GM18507 (cell line): ENCODE measurements around the gene POLR1G.
"Not testable (repeated sequence)": the region's sequence is repeated elsewhere in the genome, so short reads cannot be mapped to it uniquely, and the experiment has no call there.

Experiments
- DNase-seq: peaks from one replicate; pipeline ENCODE4 v3.0.0; 2011; ENCODE audit warnings: low read depth; ENCODE audit not compliant: insufficient read length; ENCODE audit errors: extremely low spot score
- FAIRE-seq: peaks from 2 replicates; lab custom pipeline; 2011; peaks lifted over from hg19 to GRCh38; lab: Jason Lieb, UNC

Gene POLR1G

DNA sequence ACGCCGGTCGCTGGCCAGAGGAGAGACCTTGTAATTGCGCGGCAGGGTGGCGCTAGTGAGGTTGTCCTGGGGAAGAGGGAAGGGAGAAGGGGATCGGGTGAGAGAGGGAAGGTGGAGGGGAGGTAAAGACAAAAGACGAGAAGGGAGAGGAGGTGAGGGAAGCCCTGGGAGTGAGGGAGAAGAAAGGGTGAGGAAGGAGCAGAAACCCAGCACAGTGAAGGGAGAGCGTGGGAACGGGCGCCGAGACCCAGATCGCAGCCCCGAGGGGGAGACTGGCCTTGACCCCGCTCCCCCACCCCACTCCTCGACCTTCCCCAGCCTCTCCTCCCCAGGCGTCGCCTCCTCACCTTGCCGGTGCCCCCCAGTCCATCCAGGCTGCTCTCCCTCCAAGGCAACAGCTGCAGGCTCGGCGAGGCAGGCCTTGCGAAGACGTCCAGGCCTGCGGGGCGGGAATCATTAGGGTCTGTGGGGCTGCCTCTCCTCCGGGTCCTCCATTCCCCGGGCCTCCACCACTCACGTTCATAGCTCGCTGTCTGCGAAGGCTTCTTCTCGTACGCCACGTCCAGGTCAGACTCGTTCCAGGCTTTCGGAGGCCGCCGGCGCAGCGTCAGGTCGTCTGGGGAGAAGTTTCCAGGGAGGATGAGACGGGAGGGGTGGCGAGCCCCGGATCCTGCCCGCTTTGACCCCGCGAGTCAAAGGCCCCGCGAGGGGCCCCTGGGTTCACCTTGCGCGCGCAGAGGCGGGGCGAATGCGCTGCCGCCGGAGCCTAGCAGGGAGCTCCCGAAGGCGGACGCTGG lies 10.4 kb upstream of the POLR1G start:
- DNase-seq (no peak), FAIRE-seq (no peak)

DNA sequence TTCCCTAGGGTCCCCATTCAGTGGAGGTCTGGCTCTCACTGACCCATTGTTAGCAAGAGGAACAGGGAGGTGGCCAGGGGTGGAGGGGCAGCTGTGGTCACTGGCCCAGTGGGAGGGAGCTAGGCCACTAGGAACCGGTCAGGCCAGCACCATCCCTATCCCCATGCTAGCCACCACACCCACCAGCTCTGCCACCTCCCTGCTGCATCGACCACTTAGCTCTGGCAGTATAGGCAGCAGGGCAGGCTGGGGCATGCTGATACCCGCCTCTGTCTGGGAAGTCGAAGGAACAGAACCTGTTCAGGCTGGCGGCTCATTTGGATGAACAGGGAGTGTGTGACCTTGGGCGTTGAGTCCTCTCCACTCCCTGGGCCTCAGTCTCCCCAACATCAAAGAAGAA lies 6.3 kb upstream of the POLR1G start:
- FAIRE-seq = no peak
- DNase-seq = no peak

DNA sequence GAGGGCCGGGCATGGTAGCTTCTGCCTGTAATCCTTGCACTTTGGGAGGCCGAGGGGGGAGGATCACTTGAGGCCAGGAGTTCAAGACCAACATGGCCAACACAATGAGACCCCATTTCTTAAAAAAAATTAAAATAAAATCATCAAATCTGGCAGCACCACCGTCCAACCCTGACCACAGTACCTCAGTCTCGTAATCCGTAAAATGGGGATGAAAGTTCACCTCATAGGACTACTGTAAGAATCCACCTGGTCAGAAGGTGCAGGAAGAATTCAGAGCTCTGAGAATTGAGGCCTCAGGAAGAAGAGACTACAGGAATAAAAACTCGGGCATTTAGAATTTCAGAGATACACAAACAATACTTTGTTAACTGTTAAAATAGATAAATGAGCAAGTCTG lies 4.6 kb upstream of the POLR1G start:
- no peak for DNase-seq
- FAIRE-seq = no peak

GRCh38 chr19:45402298-45403061 lies 4.0 kb upstream of the POLR1G start:
- FAIRE-seq = no peak
- no peak for DNase-seq

DNA sequence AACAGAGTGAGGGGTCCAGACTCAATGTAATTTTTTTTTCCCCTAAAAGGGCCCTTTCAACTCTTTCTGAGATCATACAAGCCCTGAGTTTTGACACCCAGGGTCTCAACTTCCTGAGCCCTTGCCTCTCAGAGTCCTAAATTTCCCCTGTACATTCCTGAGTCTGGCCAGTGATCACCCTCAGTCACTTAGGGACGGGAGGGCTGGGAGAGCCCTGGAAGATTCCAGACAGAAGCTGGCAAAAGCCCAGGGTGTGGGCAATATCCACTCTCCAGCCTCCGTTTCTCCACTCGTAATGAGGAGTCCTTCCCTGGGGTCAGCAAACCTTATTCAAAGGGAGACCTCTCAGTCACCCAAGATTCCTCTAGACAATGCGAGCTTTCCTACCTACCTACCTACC lies 3.2 kb upstream of the POLR1G start:
- DNase-seq = no peak
- FAIRE-seq = no peak

- DNase-seq (no peak), FAIRE-seq (peak; percentile 36)
Measured at GRCh38 chr19:45403781-45404556, 2.5 kb upstream of the POLR1G start.

DNA sequence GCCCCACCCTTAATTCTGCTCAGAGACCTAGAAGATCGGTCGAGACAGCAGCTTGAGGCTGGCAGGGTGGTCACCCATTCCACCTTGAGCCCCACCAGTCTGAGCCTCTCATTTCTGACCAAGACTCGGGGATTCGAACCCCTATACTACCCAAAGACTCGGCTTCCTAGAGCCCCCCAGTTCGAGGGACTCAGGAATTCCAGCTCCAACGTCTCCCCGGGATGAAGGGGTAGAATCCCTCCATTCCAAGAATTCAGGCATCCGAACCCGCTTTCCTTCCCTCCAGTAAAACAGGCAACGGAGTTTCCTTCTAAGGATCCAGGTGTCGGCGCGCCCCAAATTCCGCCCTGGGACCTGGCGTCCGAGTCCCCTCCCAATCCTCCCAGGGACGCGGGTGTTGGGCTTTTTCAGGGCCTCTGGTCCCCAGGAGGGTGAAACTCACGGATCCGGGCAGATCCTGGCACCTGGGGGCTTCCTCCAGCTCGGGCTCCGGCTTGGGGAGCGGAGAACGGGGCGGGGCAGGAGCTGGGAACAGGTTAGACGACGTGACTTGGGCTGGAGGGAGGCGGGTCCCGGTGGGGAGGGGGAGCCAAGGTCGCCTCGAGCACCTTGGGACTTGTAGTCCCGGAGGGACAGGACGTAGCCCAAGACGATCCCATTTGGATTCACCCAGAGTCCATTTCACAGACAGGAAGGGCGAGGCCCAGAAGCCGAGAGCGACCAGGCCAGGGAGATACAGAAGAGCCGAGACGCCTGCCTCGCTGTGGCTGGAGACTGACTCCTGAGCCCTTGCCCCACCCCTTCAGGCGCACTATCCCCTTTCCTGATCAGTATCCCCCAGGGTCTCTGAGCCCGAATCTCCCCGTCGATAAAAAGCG lies 1.6 kb upstream of the POLR1G start, which contains the start of gene PPP1R13L:
TSS of gene PPP1R13L (minus strand) at position 513 of the 878 bp plus-strand sequence. CDS start 6,751 bp downstream, outside the sequence.
- no peak for DNase-seq
- FAIRE-seq = no peak

DNA sequence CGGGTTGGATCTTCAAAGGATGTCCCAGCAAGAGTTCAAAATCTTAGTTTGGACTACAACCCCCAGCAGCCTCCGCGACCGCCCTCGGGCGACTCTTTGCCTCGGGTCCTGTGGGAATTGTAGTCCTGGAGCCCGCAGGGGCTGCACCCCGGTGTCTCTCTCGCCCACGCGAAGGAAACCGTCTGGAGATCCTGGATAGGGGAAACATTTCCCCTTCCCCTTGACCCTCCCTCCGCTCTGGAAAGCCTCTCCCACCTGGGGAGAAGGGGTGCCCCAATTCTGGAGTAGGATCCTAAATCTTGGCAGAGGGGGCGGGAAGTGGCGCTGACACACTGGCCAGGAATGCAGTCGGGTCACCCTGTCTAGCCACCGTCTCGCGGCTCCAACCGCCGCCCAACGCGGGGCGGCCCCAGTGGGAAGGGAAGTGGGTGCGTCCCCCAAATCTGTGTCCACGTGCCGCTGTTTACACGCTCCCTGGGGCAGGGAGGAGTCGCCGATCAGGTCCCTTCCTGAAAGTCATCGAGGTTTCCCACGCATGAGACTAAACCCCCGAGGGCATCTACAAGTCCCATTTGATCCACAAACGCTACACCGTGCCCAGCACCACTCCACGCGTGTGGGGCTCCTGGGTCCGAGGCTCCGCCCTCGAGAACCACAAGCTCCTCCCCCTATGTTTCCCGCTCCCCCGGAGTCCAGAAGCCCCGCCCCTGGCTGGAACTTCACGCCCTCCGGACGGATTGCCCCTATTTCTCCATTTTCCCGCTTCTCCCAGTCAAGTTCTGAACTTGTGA lies 814 bp upstream of the POLR1G start:
- DNase-seq (peak; percentile 78), FAIRE-seq (no peak)

- DNase-seq = no peak
- FAIRE-seq = no peak
Measured at GRCh38 chr19:45407091-45407375, 589 bp downstream of the POLR1G start.

DNA sequence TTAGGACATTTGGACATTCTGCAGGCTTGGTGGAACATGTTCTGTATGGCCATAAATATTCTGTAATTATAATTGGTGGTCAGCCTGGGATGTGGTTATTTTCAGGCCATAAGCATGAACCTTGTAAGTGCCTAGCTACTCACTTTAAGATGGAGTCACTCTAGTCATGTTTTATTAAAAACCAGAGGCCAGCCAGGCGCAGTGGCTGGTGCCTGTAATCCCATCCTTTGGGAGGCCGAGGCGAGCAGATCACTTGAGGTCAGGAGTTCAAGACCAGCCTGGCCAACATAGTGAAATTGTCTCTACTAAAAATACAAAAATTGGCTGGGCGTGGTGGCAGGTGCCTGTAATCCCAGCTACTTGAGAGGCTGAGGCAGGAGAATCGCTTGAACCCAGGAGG lies 1.1 kb downstream of the POLR1G start:
- DNase-seq, FAIRE-seq: not testable (repeated sequence)

- DNase-seq = no peak
- FAIRE-seq = no peak
Measured at GRCh38 chr19:45408121-45408520, 1.7 kb downstream of the POLR1G start.

- FAIRE-seq = no peak
- DNase-seq = no peak
Measured at GRCh38 chr19:45408830-45409556, 2.5 kb downstream of the POLR1G start.

DNA sequence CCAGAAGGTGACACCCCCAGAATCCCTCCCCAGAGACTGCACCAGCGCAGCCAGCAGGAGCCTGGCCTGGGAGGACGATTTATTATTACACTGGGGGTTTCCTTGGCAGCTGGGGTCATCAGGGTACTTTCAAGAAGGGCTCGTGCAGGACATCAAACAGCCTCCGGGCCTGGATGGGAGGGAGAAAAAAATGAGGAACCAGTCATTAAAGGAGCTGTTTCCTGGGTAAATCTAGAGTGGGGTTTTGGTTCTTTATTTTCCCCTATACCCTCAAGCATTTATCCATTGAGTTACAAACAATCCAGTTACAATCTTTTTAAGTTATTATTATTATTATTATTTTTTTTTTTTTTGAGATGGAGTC lies 3.1 kb downstream of the POLR1G start:
- FAIRE-seq (no peak), DNase-seq (no peak)

DNA sequence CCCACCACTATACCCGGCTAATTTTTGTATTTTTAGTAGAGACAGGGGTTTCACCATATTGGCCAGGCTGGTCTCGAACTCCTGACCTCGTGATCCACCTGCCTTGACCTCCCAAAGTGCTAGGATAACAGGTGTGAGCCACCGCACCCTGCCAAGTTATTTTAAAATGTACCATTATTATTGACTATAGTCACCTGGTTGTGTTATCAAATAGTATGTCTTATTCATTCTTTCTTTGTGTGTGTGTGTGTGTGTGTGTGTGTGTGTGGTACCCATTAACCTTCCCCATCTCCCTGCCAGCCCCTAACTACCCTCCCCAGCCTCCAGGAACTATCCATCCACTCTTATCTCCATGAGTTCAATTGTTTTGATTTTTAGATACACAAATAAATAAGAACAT lies 3.9 kb downstream of the POLR1G start:
- FAIRE-seq, DNase-seq: not testable (repeated sequence)

GRCh38 chr19:45413497-45413896 lies 7.1 kb downstream of the POLR1G start:
- DNase-seq (no peak), FAIRE-seq (no peak)

DNA sequence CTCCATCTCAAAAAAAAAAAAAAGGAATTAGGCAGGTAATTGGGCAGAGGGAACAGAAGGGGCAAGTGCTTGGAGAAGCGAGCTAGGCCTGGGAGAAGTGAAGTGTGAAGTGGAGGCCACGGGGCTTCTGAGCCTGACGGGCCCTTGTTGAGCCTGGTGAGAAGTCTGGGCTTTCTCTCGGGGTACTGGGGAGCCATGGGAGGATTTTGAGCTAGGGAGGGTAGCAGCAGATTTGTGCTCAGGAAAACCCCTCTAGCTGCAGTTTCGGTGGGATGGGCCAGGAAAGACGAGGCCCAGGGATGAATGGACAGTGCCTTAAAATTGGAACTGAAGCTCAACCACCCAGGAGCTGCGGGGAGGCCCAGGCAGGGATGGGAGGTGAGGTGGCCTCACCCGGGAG lies 8.0 kb downstream of the POLR1G start:
- DNase-seq (no peak), FAIRE-seq (no peak)

DNA sequence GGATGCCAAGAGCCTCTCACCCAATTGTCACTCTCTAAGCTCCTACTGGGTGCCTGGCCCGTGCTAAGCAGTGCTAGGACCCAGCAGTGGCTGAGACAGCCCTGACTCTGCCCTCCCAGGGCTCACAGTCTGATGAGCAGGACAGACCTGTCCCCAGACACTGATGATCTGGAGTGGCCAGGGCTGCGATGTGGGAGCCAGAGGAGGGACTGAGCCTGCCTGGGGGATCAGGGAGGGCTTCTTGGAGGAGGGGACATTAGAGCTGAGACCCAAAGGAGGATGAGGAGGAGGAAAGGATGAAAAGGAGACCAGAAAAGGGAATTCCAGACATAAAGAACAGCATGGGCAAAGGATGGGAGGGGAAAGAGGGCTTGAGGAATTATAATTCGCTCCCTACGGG lies 10.7 kb downstream of the POLR1G start:
- no peak for FAIRE-seq
- DNase-seq = no peak

DNA sequence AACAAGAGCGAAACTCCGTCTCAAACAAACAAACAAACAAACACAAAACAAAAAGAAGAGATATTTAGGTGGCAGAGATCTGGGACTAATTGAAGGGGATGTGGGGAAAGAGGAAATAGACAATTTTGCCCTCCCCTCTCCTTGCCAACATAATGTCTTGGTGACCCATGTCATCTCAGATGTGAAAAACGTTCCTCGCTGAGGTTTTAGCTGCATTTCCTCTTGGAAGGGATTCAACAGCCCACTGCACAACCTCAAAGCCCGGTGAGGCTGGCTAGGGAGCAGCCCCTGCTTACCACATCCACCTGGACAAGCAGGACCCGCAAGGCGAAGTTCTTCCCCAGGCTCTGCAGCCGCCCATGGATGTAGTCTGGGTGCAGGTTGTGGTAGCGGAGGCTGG lies 12.4 kb downstream of the POLR1G start:
- peak; percentile 67 for FAIRE-seq
- DNase-seq = no peak
